Breast epithelium (tissue), 3 donors: Measurements from ENCODE around the gene NR6A1.

Experiments
- POLR2AphosphoS5 ChIP-seq, 3 donors: sonication (generic); formaldehyde crosslinking; IDR thresholded peaks; one replicate each; pipeline ENCODE4 v1.6.1; 2017; ENCODE audit warnings: antibody characterized with exemption in 3 of 3
- TF ChIP-seq, protein P1 (sequence below), 3 donors: fragments of 450-650 bp; IDR thresholded peaks; one replicate each; pipeline ENCODE4 v1.5.1; 2016 to 2017; ENCODE audit warnings: antibody characterized with exemption in 3 of 3, mild to moderate bottlenecking in 3 of 3, moderate library complexity in 3 of 3

DNA sequence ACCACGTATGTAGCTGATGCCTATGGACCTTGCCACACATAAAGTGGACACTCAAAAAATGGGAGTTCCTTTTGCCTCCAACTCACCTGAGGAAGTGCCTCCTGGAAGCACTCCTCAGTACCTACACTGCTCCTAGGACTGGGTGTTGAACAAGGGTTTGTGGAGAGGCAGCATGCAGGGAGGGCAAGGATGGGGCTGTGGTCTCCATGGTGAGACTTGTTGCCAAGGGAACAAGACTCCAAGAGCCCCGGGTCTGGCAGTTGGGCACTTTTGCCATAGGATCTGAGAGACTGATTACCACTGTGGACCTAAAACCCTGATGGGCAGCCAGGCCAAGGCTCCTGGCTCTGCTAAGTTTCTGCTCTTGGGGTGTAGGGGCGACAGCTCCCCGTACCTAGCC, 257.0 kb downstream of the NR6A1 start:
- TF ChIP-seq, protein P1, sequence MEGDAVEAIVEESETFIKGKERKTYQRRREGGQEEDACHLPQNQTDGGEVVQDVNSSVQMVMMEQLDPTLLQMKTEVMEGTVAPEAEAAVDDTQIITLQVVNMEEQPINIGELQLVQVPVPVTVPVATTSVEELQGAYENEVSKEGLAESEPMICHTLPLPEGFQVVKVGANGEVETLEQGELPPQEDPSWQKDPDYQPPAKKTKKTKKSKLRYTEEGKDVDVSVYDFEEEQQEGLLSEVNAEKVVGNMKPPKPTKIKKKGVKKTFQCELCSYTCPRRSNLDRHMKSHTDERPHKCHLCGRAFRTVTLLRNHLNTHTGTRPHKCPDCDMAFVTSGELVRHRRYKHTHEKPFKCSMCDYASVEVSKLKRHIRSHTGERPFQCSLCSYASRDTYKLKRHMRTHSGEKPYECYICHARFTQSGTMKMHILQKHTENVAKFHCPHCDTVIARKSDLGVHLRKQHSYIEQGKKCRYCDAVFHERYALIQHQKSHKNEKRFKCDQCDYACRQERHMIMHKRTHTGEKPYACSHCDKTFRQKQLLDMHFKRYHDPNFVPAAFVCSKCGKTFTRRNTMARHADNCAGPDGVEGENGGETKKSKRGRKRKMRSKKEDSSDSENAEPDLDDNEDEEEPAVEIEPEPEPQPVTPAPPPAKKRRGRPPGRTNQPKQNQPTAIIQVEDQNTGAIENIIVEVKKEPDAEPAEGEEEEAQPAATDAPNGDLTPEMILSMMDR (IDR thresholded peaks at IDR 0.05), result no peak
- no peak for TF ChIP-seq POLR2AphosphoS5 (IDR thresholded peaks at IDR 0.05)
